NCI-H2227 treated with DMSO at 0.1 percent for 48 hours (cell line): Measurements from ENCODE around the gene SNX13.

ENCODE experiments used
- DNase-seq: peaks from one replicate; lab custom pipeline; 2025; lab: John Stamatoyannopoulos, UW

The SNX13 gene

DNA sequence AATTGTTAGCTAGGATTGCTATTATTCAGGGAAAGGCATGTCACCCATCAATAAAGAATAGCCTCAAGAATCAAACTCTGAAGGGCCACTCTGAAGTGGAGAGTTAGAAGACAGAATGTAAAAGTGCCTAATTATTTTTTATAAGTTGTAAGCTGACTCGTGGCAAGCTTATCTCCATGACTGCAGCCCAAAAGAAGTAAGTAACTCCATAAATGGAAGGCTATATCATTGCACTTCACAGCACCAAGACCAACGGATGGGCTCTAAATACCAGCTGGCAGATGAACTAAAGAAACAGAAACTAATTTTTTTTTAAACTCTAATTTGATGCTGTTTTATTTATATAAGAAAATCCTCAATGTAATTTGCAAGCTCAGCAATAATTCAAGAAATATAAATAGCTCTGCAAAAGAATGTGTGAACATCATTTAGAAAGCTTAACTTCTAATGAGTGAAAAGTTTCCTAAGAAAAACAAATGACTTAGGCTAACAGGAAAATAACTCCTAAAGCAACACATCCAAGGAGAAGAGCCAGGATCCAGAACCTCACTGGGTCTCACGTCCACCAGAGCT is 165.5 kb downstream of the SNX13 start:
- DNase-seq = peak; percentile 9

DNA sequence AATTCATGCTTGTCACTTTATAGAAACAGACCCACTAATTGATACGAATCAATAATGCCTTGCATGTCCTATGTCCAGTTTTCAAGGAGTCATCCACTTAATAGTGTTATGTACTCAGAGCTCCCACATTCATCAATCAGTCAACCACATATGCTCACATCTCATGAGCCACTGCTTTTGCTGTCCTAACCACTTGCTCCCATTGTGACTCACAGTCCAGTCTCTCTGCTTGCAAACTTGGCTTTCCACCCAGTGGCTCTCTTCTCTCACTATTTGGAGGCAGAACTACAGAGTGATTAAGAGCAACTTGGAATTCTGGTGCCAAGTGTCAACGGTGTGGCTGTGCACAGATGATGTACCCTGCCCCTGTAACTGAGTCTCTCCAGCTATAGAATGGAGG is 166.0 kb downstream of the SNX13 start:
- no peak for DNase-seq

DNA sequence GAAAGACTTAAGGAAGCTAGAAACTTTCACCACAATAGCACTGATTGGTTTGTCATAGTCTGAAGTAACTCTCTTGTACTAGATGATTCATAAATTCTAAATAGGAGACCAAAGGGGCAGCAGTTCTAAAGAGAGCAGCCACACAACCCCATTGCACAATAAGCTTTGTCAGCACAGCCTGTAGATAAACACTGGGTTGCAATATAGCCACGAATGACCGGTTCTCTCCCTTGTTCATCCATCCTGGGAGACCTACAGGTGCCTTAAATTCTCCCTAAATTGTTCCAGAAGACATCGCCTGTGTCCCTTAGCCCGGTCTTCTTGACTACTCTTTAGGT is 167.0 kb downstream of the SNX13 start:
- no peak for DNase-seq

DNA sequence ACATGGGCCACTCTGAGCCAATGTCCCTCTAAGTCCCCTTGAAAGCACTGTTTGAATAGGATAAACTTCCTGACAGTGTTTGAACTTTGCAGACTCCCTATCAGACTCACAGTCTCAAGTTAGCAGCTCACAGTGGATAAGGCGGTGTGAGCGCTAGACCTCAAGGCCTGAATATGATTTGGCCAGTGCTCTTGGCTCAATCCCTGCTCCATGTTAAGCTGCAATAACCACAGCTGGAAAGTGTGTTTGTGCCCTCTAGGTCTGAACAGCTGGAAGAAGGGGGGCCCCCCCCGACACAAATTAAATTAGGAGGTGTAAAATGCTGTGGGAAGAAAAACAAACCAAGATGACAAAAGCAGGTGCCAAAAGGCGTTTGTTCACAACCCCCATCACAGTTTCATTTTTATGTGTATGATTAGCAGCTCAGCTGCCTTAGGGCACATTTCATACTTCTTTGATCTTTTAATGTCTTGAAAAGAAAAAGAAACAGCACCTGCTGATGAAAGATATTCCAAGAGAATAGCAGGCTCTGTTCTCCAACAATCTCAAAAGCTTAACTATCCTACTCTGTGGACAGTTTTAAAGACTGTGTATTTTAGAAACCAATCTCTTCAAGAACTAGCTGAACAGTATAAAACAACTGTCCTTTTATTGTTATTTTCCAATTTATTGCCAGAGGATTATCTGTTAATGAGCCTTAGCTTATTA is 167.6 kb downstream of the SNX13 start:
- DNase-seq = no peak

DNA sequence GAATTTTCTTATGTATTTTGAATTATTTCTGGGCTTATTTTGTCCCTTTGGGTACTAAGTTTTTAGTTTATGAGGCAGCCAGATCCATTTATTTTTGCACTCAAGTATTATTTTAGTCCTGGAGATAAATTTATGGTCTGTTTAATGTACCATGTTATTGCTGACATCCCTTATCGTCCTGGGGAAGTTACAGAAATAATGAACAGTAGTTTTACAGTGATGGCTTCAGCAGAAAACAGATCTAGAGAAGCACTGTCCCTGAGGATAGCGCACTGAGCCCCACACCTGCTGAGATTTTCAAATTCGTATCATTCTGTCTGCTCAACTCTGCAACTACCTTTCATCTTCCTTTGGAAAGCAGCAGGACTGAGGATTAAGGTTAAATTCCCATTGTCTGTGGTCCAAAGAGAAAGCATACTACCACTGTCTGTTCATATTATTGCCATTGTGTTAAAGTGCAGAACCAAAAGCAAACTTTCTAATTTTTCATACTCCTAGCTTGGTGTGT is 168.3 kb downstream of the SNX13 start:
- DNase-seq = no peak

DNA sequence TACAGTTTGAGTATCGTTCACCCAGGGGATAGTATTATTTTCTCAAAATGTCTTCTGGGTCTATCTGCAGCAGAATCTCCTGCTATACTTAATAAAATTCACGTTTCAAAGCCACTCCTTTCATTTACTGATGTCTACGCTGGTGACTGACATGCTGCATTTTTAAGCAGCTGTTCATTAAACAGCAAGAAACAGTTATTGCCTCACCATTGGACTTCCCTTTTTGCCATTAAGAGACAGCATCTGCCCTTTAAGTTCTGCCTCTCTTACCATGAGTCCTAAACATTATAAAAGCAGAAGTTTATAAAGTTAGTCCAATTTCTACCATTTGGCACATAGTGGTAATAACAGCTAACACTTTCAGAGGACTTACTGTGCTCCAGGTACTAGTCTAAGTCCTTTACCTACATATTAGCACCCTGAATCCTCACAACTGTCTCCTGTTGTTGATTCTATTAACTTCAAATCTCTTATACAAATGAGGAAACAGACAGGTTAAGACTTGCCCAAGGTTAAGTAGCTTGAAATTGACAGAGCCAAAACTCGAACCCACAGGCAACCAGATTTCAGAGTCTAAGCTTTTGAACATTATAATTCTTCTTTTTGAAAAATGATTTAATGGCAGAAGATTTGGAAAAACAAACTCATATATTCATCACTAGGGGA is 169.5 kb downstream of the SNX13 start:
- DNase-seq = no peak

DNA sequence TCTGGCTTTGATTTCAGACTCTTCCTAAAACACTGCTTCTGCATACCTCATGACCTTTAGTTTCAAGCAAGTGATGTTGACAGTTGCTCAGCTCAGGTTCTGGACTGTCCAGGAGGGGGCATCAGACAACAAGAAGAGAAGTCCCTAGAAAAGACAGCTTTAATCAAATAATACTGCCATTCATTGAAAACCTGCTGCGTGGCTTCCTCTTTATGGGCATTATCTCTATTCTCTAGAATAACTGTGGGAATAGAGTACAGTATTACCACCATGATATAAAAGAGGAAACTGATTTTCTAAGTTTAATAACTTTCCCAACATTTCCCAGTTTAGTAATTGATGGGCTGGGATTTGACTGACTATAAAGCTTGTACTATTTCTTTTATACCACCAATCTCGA is 170.4 kb downstream of the SNX13 start:
- peak; percentile 22 for DNase-seq

DNA sequence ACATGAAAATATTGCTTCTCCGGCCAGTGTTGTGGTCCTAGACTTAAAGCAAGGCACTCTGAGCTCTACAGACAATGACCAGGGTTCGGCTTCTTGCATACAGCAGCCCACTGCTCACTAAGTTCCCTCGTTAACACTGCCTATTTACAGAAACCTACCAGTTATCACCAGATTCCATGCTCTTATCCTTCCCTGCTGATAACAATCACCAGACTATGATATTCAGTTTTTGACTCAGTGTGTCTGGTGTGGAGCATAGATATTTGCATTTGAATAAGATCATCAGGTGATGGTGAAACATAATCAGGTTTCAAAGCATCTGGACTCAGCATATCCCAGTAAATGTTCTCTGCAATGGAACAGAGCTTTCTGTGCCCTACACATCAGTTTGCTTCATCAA is 182.3 kb downstream of the SNX13 start:
- DNase-seq = no peak

DNA sequence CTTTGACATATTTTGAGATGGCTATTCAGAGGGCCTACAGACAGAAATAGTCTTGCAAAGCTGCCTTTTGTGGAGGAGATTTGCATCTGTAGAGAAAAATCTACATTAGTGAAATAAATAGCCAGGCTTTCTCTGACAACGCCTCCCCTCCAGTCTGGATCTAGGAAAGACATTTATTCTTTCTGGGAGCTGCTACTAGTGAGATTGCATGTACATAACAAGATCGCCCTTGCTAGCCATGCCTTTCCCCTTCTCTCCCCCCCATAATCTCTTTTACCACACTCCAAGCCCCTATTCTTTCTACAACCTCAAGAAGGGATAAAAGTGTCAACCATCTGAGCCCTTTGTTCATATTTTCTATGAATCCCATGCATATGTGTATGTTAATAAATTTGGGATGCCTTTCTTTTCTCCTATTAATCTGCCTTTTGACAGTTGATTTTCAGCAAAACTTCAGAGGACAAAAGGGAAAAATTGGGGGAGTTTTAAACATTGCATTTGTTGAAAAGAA is 194.2 kb downstream of the SNX13 start:
- no peak for DNase-seq

DNA sequence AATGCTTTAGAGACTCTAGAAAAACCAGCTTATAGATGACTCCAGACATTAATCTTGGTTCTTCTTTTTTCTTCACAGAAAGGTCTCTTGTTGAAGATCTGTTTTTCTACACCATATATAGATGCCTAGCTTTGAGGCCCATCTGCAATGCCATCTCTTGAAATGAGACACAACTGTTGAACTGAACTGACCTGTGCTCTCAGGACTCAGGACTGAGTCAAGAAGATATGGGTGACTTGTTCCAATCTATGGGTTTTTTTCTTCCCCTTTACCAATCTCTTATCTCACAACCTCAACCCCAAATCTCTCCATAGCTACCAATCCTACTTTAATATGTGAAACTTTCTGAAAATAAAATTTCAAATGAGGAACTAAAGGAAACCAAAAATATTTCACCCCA is 194.7 kb downstream of the SNX13 start:
- DNase-seq = no peak

DNA sequence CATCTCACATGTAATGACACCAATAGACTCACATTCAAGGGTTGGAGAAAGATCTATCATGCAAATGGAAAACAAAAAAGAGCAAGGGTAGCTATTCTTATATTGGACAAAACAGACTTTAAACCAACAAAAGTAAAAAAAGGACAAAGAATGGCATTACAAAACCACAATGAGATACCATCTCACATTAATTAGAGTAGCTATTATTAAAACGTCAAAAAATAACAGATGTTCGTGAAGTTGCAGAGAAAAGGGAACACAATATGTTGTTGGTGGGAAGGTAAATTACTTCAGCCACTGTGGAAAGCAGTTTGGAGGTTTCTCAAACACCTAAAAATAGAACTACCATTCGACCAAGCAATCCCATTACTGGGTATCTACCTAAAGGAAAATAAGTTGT is 197.0 kb downstream of the SNX13 start:
- DNase-seq = no peak

DNA sequence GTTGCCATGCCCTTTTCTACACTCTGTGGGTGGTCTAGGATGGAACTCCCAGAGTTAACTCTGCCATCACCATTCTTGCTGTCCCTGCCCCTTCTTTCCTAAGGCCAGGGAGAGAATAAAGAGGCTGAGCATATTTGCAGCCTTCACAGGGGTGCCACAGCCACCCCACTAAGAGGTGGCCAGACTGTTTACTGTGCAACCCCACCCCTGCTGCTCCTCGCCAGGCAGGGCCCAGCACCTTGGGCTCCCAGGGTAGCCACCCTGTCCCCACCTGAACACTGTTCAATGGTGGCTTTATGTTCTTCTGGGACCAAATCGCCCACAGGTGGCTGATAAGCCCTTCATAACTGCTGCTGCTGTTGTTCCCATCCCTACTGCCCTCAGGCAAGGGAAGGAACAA is 198.9 kb downstream of the SNX13 start:
- DNase-seq = no peak
